Tibial nerve (tissue), 4 donors: ENCODE data around the gene KCNK2.

Source experiments
- EP300 ChIP-seq, 2 donors: sonication (generic); formaldehyde crosslinking; IDR thresholded peaks; one replicate each; pipeline ENCODE4 v1.6.1; 2017; ENCODE audit warnings: antibody characterized with exemption in 2 of 2, mild to moderate bottlenecking in 1 of 2
- POLR2A ChIP-seq, 2 donors: fragments of 450-650 bp; IDR thresholded peaks; one replicate each; pipeline ENCODE4 v1.6.1; 2017; ENCODE audit warnings: antibody characterized with exemption in 2 of 2, mild to moderate bottlenecking in 2 of 2, moderate library complexity in 2 of 2
- TF ChIP-seq, protein P1 (sequence below), 5 experiments: fragments of 200-600 bp in 3 of 5; fragments of 450-650 bp in 2 of 5; sonication (generic) in 3 of 5; IDR thresholded peaks; one replicate each; pipeline ENCODE4 v1.5.1; 2016 to 2019; ENCODE audit warnings: antibody characterized with exemption in 5 of 5, mild to moderate bottlenecking in 3 of 5, moderate library complexity in 2 of 5

DNA sequence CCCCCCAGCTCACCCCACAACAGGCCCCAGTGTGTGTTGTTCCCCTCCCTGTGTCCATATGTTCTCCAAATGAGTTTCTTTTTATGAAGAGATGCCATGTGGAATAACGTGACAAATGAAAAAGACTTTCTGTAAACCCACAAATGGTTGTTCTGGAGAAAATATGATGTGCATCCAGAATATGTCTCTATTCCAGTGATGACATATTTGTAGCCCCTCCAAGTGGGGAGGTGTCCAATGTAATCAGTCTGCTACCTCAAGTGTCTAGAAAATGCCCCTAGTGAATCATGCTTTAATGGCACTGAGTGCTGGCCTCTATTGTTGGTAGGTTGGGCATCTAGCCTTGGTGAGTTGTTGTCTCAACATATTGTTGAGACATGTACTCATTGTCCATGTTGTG lies 179.6 kb downstream of the KCNK2 start:
- TF ChIP-seq, protein P1, sequence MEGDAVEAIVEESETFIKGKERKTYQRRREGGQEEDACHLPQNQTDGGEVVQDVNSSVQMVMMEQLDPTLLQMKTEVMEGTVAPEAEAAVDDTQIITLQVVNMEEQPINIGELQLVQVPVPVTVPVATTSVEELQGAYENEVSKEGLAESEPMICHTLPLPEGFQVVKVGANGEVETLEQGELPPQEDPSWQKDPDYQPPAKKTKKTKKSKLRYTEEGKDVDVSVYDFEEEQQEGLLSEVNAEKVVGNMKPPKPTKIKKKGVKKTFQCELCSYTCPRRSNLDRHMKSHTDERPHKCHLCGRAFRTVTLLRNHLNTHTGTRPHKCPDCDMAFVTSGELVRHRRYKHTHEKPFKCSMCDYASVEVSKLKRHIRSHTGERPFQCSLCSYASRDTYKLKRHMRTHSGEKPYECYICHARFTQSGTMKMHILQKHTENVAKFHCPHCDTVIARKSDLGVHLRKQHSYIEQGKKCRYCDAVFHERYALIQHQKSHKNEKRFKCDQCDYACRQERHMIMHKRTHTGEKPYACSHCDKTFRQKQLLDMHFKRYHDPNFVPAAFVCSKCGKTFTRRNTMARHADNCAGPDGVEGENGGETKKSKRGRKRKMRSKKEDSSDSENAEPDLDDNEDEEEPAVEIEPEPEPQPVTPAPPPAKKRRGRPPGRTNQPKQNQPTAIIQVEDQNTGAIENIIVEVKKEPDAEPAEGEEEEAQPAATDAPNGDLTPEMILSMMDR (IDR thresholded peaks at IDR 0.05) = no peak
- no peak for TF ChIP-seq POLR2A (IDR thresholded peaks at IDR 0.05)
- TF ChIP-seq EP300 (IDR thresholded peaks at IDR 0.05) = no peak
